ENCODE results near the gene BTBD18. TPM values are rescaled to one million over a fixed set of nuclear protein-coding genes. Genes with fewer than 3 reads are reported as not detected.

BTBD18 gene
- polyA plus RNA-seq, 1 donor (not counting 4 experiments of a cell fraction or from before 2014, with no cell fraction given), result not detected

GRCh38 chr11:57787006-57787604, 35.5 kb upstream of the BTBD18 start:
- peaks cover 95% of the 10 kb centered on the region for H3K79me2 ChIP-seq (ENCODE audit: control insufficient read depth, insufficient read depth, low read length)
- H3K27ac ChIP-seq (ENCODE audit: control insufficient read depth, insufficient read depth, low read length), result peak overlapping the region; percentile 93
- no peak for TF ChIP-seq EZH2 (IDR thresholded peaks at IDR 0.05; ENCODE audit: low read length)
- TF ChIP-seq, protein P1, sequence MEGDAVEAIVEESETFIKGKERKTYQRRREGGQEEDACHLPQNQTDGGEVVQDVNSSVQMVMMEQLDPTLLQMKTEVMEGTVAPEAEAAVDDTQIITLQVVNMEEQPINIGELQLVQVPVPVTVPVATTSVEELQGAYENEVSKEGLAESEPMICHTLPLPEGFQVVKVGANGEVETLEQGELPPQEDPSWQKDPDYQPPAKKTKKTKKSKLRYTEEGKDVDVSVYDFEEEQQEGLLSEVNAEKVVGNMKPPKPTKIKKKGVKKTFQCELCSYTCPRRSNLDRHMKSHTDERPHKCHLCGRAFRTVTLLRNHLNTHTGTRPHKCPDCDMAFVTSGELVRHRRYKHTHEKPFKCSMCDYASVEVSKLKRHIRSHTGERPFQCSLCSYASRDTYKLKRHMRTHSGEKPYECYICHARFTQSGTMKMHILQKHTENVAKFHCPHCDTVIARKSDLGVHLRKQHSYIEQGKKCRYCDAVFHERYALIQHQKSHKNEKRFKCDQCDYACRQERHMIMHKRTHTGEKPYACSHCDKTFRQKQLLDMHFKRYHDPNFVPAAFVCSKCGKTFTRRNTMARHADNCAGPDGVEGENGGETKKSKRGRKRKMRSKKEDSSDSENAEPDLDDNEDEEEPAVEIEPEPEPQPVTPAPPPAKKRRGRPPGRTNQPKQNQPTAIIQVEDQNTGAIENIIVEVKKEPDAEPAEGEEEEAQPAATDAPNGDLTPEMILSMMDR (optimal IDR thresholded peaks at IDR 0.05 in 1 of 3, IDR thresholded peaks at IDR 0.05 in 1 of 3, conservative IDR thresholded peaks at IDR 0.05 in 1 of 3; ENCODE audit: extremely low read depth in 1 of 3, insufficient read depth in 2 of 3, low read length in 3 of 3), result no peak
- H3K4me1 ChIP-seq (ENCODE audit: control insufficient read depth, extremely low read depth, insufficient read depth, low read length), result peaks cover 48% of the 10 kb centered on the region
- no peak overlapping the region for H2AFZ ChIP-seq (ENCODE audit: control insufficient read depth, low read length)
- H3K36me3 ChIP-seq (ENCODE audit: control insufficient read depth in 2 of 2, extremely low read depth in 1 of 2, insufficient read depth in 2 of 2, low read length in 2 of 2), result peaks cover 4 to 8% of the 10 kb centered on the region in 2 experiments
- no peak for DNase-seq (ENCODE audit: low read depth, low spot score)
- H3K9ac ChIP-seq (ENCODE audit: control insufficient read depth, extremely low read depth, insufficient read depth, low read length), result peak overlapping the region; percentile 43
- dilution Hi-C loops (cut with MboI; ENCODE audit: extremely low pct_ligation_motif_present, low sequenced_read_pairs), result no loop called here
- no peaks in the 10 kb centered on the region for H3K9me1 ChIP-seq (ENCODE audit: control insufficient read depth, extremely low read depth, insufficient read depth, low read length)
- H3K4me2 ChIP-seq (ENCODE audit: control insufficient read depth, extremely low read depth, insufficient read depth, low read depth, low read length), result peak overlapping the region; percentile 91
- peak; percentile 49 for FAIRE-seq
- H3K27me3 ChIP-seq (ENCODE audit: control insufficient read depth, extremely low read depth, insufficient read depth, low read length), result no peaks in the 10 kb centered on the region
- no peaks in the 10 kb centered on the region for H3K9me3 ChIP-seq (ENCODE audit: control insufficient read depth, low read depth, low read length)
- peaks cover 5% of the 10 kb centered on the region for H4K20me1 ChIP-seq (ENCODE audit: control insufficient read depth, extremely low read depth, insufficient read depth, low read length)
- H3K4me3 ChIP-seq (ENCODE audit: control insufficient read depth in 2 of 3, extremely low read depth in 1 of 3, insufficient read depth in 2 of 3, low read depth in 1 of 3, low read length in 3 of 3), result no peak overlapping the region

GRCh38 chr11:57786436-57786835, 34.8 kb upstream of the BTBD18 start:
- no peak overlapping the region for H3K4me3 ChIP-seq (ENCODE audit: control insufficient read depth in 2 of 3, extremely low read depth in 1 of 3, insufficient read depth in 2 of 3, low read depth in 1 of 3, low read length in 3 of 3)
- no peak overlapping the region for H2AFZ ChIP-seq (ENCODE audit: control insufficient read depth, low read length)
- peaks cover 5% of the 10 kb centered on the region for H4K20me1 ChIP-seq (ENCODE audit: control insufficient read depth, extremely low read depth, insufficient read depth, low read length)
- H3K9me1 ChIP-seq (ENCODE audit: control insufficient read depth, extremely low read depth, insufficient read depth, low read length), result no peaks in the 10 kb centered on the region
- H3K36me3 ChIP-seq (ENCODE audit: control insufficient read depth in 2 of 2, extremely low read depth in 1 of 2, insufficient read depth in 2 of 2, low read length in 2 of 2), result peaks cover 2 to 5% of the 10 kb centered on the region in 2 experiments
- peak overlapping the region; percentile 93 for H3K27ac ChIP-seq (ENCODE audit: control insufficient read depth, insufficient read depth, low read length)
- FAIRE-seq (no peak), DNase-seq (ENCODE audit: low read depth, low spot score) (no peak)
- H3K79me2 ChIP-seq (ENCODE audit: control insufficient read depth, insufficient read depth, low read length), result peaks cover 95% of the 10 kb centered on the region
- H3K4me1 ChIP-seq (ENCODE audit: control insufficient read depth, extremely low read depth, insufficient read depth, low read length), result peaks cover 48% of the 10 kb centered on the region
- H3K9me3 ChIP-seq (ENCODE audit: control insufficient read depth, low read depth, low read length), result no peaks in the 10 kb centered on the region
- no peak overlapping the region for H3K9ac ChIP-seq (ENCODE audit: control insufficient read depth, extremely low read depth, insufficient read depth, low read length)
- dilution Hi-C loops (cut with MboI; ENCODE audit: extremely low pct_ligation_motif_present, low sequenced_read_pairs), result no loop called here
- H3K27me3 ChIP-seq (ENCODE audit: control insufficient read depth, extremely low read depth, insufficient read depth, low read length), result no peaks in the 10 kb centered on the region
- TF ChIP-seq, protein P1 (optimal IDR thresholded peaks at IDR 0.05 in 1 of 3, IDR thresholded peaks at IDR 0.05 in 1 of 3, conservative IDR thresholded peaks at IDR 0.05 in 1 of 3; ENCODE audit: extremely low read depth in 1 of 3, insufficient read depth in 2 of 3, low read length in 3 of 3), result no peak
- no peak for TF ChIP-seq EZH2 (IDR thresholded peaks at IDR 0.05; ENCODE audit: low read length)
- H3K4me2 ChIP-seq (ENCODE audit: control insufficient read depth, extremely low read depth, insufficient read depth, low read depth, low read length), result no peak overlapping the region

All from keratinocyte (primary cell).